HG02759 (cell line): ENCODE results near the gene APOA4.

Source experiments
- ATAC-seq: cut with Tn5 transposase; IDR thresholded peaks from one replicate; pipeline ENCODE4 v1.9.1; 2021; ENCODE audit warnings: mild to moderate bottlenecking, moderate library complexity; ENCODE audit not compliant: unreplicated experiment

APOA4 gene

DNA sequence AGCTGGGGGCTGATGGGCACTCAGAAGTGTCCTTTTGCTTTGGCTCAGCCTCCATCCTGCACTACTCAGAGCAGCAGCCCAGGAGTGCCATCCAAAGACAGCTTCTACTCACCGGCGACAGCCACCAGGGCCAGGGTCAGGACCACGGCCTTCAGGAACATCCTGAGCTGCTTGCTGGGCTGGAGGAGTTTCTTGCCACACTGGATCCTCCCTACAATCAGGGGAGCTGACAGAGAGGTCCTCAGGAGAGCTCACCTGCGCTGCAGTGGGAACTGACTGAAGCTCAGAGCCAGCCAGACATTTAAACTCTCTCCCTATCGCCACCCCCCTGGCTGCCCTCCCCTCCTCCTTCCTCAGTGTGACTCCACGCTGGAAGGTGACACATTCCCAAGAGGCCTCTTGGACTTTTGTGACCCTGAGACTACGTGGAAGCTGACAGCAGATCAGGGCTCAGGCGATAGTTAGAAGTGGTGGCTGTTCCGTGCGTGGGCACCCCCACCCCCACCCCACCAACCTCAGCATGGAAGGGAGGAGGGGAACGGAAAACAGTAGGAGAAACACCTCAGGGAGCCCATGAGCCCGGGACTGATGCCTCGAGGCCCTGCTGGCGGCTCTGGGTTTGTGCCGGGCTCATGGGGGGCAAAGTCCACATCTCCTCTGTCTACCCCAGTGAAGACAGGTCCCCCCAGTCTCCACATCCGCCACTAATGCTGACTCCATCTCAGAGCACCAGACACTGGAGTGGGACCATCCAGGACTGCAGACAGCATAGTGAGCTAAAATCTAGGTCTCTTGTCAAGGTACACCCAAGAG lies at the start of gene APOA4:
TSS of gene APOA4 (minus strand) at position 274 of the 813 bp plus-strand sequence. CDS start at position 161, 113 bp downstream.
- ATAC-seq = no peak

DNA sequence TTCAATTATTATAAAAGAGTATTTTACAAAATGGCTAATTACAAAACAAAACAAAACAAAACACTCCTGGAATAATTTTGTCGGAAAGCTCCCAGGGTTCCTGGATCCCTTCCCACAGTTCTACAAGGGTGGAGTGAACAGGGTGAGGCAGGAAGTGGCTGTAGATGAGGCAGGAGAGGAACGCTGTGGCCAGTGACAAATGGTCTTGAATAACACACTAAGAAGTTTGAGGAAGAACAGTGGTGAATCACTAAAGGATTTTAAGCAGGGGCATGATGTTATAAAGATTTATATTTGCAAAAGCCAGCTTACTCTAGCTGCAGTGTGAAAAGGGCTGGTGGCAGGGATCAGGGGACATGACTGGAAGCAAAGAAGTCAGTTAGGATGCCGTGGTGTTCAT lies 48.1 kb upstream of the APOA4 start:
- ATAC-seq = no peak

DNA sequence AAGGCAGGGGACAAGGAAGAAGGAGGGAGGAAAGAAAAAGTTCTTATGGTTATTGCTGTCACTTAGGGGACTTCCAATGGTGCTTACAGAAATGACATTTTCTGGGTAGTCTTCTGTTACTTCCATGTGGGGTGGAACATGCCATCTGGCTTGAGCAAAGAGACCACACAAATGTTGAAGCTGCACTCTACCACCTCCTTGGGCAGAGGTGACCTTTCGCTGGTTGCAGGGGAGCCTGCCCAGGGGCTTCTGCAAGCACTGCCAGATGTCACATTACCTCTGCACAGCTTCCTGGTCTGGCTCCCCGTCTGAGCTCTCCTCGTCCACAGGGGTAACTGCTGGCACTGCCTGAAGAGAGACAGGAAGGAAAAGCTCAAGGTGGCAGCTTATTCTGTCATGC lies 47.0 kb upstream of the APOA4 start:
- ATAC-seq = no peak

DNA sequence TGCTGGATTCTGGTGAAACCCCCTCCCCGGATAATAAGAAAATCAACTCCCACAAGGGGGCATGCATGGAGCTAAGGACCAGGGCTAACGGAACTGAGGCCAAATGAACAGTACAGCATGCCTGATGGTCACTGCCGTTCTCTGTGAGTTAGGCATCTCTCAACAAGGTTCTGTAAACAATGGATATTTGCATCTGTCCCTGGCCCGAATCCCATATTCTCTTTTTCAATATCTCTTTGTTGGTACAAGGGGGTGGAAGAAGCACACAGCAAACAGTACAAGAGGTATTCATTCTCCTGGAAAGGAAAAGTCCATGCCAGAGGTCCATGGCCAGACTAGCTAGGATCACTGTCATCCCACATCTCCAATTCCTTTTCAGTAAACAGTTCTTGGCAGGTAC lies 46.5 kb upstream of the APOA4 start:
- ATAC-seq = no peak

DNA sequence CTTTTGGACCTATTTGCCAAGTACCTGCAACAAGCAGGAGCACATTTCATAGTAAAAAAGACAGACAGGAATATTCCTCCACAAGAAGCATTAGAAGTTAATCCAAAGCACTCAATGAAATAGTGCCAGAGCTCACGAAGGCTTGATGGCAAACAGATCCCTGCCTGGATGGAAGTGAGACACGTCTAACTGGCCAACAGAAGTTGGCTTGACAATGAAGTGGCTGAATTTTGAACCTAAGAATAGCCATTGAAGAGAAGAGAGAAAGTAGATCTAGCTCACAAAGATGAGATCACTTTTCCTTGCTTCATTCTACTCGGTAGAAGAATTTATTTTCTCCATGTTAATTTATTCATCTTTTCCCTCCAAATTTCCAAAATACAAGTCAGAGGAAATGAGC lies 45.0 kb upstream of the APOA4 start:
- no peak for ATAC-seq

DNA sequence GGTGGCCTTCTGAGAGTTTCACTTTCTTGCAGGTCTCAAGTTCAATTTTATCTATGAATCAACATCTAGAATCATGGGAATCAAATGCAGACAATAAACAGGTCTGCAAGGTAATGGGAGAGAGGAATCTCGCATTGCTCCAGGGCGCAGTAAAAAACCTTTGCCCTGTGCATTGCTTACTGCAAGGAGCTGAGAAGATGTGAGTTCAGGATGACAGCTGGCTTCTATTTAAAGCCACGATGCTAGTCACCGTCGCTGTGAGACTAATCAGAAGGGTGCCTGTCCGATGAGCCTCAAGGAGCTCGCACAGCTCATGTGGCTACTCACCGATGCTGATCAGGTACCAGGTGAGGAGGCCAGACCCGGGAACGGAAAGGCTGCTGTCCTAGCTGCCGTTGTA lies 44.5 kb upstream of the APOA4 start:
- no peak for ATAC-seq

DNA sequence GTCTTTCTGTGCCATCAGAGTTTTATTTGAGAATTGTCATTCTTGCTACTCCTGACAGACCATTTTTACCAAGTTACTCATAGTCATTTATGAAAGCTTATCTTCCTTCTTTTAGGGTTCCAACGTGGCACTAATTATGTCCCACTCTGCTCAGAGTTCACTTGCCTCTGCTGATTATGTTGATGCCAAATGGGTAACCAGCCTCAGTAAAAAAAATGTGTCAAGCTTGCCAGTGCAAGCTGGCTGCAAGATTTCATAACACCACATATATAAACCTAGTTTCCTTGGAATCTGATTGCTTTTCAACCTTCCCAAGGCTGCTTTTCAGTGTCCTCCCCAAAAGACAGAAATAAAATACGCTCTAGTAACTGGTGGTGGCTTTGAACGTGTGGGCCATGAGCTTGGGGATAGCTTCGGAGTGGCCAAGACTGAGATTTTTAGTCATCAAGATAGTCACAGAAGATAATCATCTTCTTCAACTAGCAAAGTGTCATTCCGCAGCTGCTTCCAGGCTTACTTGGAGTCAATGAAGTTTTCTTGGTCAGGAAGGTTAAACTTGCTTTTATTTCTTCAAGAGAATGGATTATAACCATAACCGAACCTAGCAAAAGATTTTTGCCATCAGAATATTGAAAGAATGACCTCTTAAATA lies 43.8 kb upstream of the APOA4 start:
- ATAC-seq = no peak

DNA sequence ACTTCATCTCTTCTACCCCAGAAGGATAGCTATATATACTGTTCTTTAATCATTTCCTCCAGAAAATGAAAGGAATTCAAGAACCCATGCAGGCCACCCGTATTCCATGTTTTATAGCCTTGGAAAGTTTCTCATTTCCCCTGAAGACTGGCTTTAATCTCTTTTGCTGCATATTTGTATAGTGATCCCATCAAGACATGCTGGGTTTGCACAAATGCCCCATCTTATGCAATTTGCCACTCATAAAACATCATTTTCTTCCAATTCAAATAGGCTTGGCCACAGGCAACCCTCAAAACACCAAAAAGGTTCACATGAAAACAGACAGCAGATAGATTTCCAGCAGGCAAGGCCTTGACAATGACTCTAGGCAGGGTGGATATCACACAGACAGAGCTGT lies 42.6 kb upstream of the APOA4 start:
- ATAC-seq = no peak

DNA sequence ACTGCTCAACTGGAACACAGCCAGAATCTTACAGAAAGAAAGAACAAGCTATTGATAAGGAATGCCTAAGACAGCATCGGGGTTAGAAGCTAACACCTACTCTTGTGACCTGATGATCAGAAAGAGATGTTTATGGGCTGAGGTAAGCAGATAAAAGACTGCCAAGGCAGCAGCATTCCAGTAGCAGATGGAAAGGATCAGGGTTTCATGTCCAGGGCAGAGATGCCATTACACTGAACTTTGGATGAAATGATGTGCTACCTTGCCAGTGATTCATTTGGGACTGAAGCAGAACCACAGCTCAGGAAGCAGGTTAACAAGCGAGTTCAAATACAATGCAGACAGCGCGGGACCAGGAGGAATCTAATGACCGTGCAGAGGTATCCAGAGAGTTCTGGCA lies 41.4 kb upstream of the APOA4 start:
- ATAC-seq = no peak

DNA sequence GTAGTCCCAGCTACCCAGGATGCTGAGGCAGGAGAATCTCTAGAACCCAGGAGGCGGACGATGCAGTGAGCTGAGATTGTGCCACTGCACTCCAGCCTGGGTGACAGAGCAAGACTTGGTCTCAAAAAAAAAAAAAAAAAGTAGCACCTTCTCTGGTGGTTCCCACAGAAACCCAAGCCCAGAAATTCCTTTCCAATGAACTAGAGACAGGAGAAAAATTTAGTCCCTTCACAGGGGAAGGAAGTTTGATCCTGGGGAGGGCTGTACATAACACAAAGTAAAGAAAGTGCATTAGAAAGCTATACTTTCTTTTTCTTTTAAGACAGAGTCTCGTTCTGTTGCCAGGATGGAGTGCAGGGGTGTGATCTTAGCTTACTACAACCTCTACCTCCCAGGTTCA lies 39.8 kb upstream of the APOA4 start:
- no peak for ATAC-seq

DNA sequence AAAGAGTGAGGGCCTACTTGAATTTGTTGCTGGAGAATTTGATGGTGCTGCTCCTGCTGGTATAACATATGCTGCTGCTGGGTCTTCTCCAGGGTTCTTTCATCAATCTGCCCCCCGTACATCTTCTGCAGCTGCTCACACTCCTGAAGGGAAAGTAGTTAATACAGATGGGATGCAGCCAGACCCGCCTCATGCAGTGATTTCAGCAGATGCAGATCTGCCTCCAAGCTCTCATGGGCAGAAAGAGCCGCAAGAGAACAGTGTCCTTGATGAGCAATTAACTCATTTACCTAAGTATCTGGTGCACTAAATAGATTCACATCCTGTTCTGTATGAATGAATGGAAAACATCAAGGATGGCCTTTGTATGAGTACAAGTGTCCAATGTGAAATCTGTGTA lies 39.1 kb upstream of the APOA4 start:
- ATAC-seq = no peak

DNA sequence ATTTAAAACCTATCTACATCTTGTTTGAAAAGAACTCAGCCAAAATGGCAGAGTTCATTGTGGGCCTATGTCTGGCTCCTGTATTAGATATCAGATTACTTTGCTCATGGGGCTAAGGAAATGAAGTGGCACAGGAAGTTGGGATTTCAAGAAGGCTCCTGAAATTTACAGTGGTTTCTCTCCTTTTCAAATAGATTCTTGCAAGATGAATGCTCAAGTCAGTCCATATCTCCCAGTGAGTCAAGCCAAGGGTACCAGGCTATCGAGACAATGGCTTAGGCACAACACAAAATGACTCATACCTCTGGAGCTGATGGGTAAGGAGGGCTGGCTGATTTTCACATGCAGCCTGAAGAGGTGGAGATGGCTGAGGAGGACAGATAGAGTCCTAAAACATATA lies 38.4 kb upstream of the APOA4 start:
- no peak for ATAC-seq

DNA sequence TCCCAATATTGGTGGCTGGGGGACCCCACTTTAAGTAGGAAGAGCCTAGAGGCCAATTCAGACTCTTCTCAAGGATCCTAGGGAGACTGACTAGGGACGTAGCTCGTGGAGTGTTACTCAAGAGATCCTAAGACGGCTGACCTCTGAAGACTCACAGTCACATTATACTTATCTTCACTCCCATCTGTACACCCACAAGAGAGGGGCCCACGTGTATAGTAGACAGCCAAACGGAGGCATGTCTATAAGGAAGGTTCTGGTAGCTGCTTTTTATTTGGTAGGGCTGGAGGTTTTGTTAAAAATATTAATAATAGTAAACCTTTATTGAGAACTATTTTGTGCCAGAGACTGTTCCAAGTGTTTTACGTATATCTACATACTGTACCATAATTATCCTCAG lies 37.2 kb upstream of the APOA4 start:
- ATAC-seq = no peak

DNA sequence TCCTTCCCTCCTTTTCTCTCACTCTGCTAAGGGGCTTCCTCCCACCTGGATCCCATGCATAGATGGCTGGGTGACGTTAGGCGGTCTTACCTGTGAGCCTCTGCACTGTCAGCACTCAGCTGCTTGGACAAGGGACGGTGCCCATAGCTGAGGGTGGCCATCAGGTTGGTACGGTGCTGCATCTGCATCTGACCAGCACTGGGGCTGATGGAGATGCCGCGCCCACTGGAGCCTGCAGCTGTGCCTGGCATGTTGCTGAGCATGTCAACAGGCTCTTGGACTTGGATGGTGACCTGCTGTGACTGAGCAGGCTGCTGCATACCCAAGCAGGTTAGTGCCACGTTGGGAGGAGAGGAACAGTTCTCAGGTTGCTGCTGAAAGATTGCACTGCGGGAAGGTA lies 36.1 kb upstream of the APOA4 start:
- no peak for ATAC-seq

DNA sequence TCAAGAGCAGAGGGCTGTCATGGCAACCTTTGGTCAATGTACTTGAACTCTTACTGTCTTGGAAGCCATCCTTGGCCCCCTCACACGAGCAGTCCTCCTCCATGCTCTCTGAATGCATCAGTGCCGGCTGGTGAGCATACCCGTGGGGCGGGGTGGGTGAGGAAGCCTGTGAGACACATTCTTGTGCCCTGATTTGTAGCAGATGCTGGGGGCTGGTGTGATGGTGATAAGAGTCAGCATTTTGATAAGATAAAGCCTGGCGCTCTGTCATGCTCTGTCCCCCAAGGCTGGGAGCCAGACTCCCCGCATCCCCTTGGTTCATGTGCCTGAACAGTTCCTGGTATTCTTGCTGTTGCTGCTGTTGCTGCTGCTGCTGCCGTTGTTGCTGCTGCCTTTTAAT lies 34.8 kb upstream of the APOA4 start:
- ATAC-seq = no peak

DNA sequence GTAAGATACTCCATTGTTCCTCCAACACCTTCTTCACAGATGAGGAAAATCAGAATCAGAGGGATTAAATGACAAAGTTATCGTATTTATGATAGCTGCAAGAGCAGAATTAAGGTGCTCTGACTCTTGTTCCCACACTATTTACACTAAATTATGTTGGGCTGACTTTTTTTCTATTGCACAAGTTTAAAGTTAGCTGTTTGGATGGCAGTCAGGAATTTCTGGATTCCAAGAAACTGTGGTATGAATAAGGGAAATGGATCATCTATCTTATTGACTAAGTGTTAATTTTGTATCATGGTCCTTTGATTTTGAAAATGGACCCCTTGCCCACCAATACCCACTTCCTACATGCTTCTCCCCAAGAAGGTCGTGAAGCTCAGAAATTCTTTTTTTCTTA lies 34.2 kb upstream of the APOA4 start:
- no peak for ATAC-seq

DNA sequence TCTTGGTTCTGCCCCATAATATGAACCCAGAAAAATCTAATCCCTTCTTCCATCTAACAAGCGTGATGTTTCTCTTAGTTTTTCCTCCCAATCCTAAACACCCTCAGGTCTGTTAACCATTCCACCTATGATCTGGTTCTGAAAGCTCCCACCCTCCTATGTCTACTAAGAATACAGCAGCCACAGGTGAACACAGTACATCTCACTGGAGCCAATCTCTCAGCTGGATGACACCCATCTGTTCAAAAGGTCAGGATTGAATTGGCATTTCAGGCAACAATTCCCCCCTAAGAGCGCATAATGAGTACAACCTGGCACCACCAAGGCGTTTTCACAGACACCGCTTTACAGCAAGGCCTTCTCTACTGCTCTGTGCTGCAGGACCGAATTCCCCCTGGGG lies 33.3 kb upstream of the APOA4 start:
- ATAC-seq = no peak

DNA sequence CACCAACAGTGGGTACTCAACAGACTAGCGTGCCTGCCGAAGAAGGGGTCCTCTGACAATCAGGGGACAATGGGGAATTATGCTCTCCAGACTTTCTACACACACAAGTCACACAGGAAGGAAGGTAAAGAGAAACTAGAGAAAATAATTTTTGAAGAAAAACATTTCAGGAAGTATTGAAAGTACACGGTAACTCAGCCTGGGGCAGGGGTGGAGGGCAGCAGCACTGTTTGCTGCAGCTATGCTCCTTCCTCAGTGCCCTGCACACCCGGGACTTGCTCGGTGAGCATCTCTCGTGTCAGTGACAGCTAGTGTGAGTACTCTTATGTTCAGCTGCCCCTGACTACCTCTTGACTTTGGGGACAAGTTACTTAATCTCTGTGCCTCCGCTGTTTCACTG lies 32.3 kb upstream of the APOA4 start:
- ATAC-seq = no peak

DNA sequence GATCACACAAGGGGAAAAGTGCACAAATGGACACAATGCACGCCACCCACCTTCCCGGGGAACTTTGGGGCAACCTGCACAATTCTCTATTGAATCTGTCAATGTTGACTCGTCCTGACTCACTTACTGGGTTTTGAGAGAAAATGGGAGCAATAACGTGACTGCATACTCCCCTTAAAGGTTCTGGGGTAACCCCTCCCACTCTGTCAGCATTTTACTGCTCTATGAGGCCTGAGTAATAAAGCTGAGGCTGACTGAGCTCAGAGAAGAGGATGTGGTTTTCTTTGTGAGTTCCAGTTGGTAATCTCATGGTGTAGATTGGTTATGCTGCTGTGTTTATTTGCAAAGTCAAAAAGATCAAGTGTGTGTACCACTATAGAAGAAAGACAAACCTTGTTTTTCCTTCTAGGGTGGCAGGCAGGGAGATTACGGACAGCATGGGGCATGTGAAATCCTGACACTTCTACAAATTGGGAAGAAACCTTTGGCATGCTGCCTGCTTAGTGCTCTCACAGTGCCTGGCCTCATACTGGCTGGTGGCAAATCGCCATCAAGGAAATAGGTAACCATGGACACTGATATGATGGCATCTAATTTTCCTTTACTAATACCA lies 30.5 kb upstream of the APOA4 start:
- ATAC-seq = peak; percentile 93

DNA sequence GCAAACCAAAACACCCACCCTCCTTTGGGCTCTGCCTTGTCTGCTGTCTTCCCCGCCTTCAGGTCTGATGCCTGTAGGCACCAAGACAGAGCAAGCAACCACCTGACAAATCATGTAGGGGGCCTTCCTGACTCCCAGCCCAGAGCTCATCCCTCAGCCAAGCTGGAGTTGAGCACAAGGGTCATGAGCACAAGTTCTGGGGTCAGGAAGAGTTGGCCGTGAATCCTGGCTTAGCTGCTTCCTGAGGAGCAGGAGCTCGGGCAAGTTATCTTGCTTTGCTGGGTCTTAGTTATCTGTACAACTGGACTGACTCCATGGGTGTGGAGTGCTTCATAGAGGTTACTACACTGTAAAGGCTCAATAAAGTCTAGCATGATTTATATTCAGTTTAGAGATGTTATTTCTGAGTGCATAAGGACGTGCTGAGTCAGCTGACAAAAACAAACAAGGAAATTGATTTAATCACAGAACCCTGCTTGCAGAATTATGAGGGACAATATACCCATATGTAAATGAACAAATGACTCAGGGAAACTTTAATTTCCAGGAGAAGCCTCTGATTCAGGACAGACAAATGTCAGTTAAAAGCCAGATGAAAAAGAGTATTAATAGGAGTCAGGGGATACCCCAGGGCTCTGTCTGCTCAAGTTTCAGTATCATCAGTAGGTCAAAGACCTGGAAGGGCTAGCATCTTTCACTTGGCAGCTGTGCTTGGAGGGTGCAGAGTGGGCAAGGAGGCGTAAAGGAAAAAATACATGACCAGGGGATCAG lies 29.3 kb upstream of the APOA4 start:
- no peak for ATAC-seq

DNA sequence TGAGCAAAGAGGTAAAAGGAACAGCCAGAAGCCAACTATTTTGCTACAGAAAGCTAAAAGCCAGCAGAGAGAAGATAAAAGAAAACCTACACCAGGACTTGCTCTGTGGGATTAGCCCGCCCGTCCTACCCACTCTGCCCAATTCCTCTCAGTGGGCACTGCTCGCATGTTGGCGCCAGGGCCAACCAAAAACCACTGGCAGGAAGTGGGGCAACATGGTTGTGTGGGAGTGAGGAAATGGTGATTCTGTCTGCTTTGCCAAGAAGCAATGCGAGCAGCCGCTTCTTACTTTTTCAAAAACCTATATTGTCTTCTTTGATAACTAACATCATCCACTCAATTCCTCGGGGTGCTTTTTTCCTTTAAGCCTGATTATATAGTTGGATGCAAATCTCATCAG lies 28.5 kb upstream of the APOA4 start:
- no peak for ATAC-seq

DNA sequence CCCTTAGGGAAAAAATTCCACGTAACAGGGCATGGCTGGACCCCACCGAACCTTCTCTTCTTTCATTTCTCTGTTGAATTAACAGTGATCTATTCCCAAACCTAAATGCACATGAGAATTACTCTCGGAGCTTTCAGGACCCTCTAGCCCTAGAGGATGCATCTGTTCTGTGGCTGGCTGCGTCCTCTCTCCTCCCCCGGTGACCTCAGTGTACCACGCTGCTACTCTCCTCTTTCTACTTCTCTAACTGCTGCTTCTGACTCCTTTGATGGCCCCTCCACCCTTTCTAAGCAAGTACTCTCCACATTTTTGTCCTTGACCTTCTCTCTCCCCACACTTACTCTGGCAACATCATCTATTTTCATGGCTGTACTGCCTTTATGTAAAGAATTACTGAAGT lies 26.4 kb upstream of the APOA4 start:
- ATAC-seq = no peak
